GM12892 (cell line): ENCODE measurements around the gene CLK1.

Source experiments
- POLR2A ChIP-seq: IDR thresholded peaks from 2 replicates; pipeline ENCODE4 v1.6.1; 2011; ENCODE audit warnings: low read depth, low read length, control low read depth
- POLR2AphosphoS5 ChIP-seq: IDR thresholded peaks from 2 replicates; pipeline ENCODE4 v1.6.1; 2011; ENCODE audit warnings: low read depth, low read length, control low read depth

DNA sequence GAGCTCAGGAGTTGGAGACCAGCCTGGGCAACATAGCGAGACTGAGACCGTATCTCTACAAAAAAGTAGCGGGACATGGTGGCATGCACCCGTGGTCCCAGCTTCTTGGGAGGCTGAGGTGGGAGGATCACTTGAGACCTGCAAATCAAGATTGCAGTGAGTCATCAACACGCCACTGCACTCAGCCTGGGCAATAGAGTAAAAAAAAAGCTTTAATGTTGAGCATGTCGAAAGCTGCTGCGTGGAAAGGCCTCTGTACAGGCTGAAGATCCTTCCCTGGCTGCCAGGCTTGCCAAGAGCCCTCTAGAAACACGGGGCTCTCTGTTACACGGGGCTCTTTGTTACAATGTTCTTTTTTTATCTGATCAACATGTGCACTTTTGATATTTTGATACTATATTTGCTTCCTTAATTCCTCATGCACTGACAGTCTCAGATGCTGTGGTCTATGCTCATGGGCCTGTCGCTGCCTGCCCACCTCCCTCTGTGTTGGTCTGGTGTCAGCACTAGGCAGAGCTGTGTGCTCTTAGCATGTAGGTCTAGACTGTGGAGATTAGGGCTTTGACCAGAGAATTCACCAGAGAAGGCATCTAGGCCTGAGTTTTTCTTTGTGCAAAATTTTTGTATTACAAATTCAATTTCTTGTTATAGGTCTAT lies 18.7 kb downstream of the CLK1 start:
- no peak for TF ChIP-seq POLR2AphosphoS5
- TF ChIP-seq POLR2A = no peak
